Spleen (tissue), 11 donors: Measurements from ENCODE around the gene RBMS3. TPM values are rescaled to one million over a fixed set of nuclear protein-coding genes. Genes with fewer than 3 reads are reported as not detected.

Source experiments
- DNase-seq: peaks from one replicate; pipeline ENCODE4 v3.0.0-alpha.2; 2020
- H3K27ac ChIP-seq, 8 donors: fragments of 200-600 bp; sonication (generic) in 7 of 8; 1 replicate in 4 of 8; 2 replicates in 4 of 8; pipeline versions ENCODE4 v1.5.0 to v1.8.0; 2016 to 2021; ENCODE audit warnings: inconsistent platforms in 4 of 8, mild to moderate bottlenecking in 4 of 8, moderate library complexity in 1 of 8
- H3K27me3 ChIP-seq, 7 donors: fragments of 200-600 bp; sonication (generic) in 6 of 7; replicated peaks in 1 of 7; 1 replicate in 4 of 7; 2 replicates in 3 of 7; pipeline versions ENCODE4 v1.5.0 to v1.8.0; 2016 to 2021; ENCODE audit warnings: inconsistent platforms in 3 of 7, mild to moderate bottlenecking in 1 of 7
- H3K36me3 ChIP-seq, 6 donors: fragments of 200-600 bp; sonication (generic) in 5 of 6; 1 replicate in 4 of 6; 2 replicates in 2 of 6; pipeline versions ENCODE4 v1.5.0 to v1.8.0; 2016 to 2021; ENCODE audit warnings: inconsistent platforms in 2 of 6
- H3K4me1 ChIP-seq, 6 donors: fragments of 200-600 bp; sonication (generic) in 5 of 6; 1 replicate in 3 of 6; 2 replicates in 3 of 6; pipeline versions ENCODE4 v1.5.0 to v1.8.0; 2016 to 2021; ENCODE audit warnings: inconsistent platforms in 3 of 6
- H3K4me3 ChIP-seq, 8 donors: fragments of 200-600 bp; sonication (generic) in 7 of 8; 1 replicate in 4 of 8; 2 replicates in 4 of 8; pipeline versions ENCODE4 v1.5.0 to v1.8.0; 2016 to 2021; ENCODE audit warnings: inconsistent platforms in 4 of 8, mild to moderate bottlenecking in 4 of 8, moderate library complexity in 2 of 8
- H3K9me3 ChIP-seq, 8 donors: fragments of 200-600 bp; sonication (generic) in 7 of 8; 1 replicate in 4 of 8; 2 replicates in 4 of 8; pipeline versions ENCODE4 v1.5.0 to v1.8.0; 2016 to 2021; ENCODE audit warnings: inconsistent platforms in 4 of 8
- CTCF ChIP-seq, 11 experiments: fragments of 200-600 bp in 7 of 11; fragments of 450-650 bp in 4 of 11; sonication (generic) in 4 of 11; IDR thresholded peaks in 8 of 11; conservative IDR thresholded peaks in 3 of 11; 1 replicate in 7 of 11; 2 replicates in 4 of 11; pipeline versions ENCODE4 v1.4.0 to v1.8.0; 2016 to 2021; ENCODE audit warnings: antibody characterized with exemption in 11 of 11, inconsistent platforms in 4 of 11, mild to moderate bottlenecking in 1 of 11
- POLR2A ChIP-seq, 3 donors: fragments of 450-650 bp; IDR thresholded peaks; one replicate each; pipeline ENCODE4 v1.5.1; 2017; ENCODE audit warnings: antibody characterized with exemption in 3 of 3, mild to moderate bottlenecking in 1 of 3
- POLR2AphosphoS5 ChIP-seq, 3 donors: sonication (generic); formaldehyde crosslinking; IDR thresholded peaks; one replicate each; pipeline ENCODE4 v1.5.1; 2017; ENCODE audit warnings: antibody characterized with exemption in 3 of 3
- WGBS, 5 donors: extraction: QIAGEN DNeasy Blood & Tissue Kit in 3 of 5; methylation state at CpG; one replicate each; pipeline versions ENCODE4 v1.1.5 to v1.1.7; 2013 to 2018; 5-methylcytosine and 5-hydroxymethylcytosine counted together
- intact Hi-C: fragments of 100-400 bp; cut with DNase I; formaldehyde crosslinking; loops from one replicate; pipeline ENCODE4 v1.15.0; 2023; ENCODE audit warnings: low total_unique reads
- polyA plus RNA-seq, 3 donors: library from polyadenylated mRNA; stranded (reverse); fragments of 200-250 nt; gene quantifications; one replicate each; pipeline ENCODE4 v1.2.1, GENCODE V29; 2013
- total RNA-seq, 7 donors: library from RNA; depleted of rRNA in 3 of 7; stranded (reverse); fragments of >200 nt in 3 of 7; fragmentation: NEBNext Ultra II Directional in 4 of 7; extraction: Animal tissue kit (Norgen Biotek cat#: 25700) in 4 of 7; gene quantifications; one replicate each; pipeline versions ENCODE4 v1.1.0 to v1.2.1, GENCODE V29; 2016 to 2021
- donor health status: healthy with polysubstance abuse.
- donor health status: DM: no; HTN: no; CAD: no; lungs with moderate emphysema.
- donor health status: DM: no; HTN: no; CAD: no.
- donor health status: Bipolar disorder and iron deficiency.
- donor health status: healthy.
- donor health status: DM: no; HTN: no; CAD: no.
- donor health status: DM: yes; HTN: yes; CAD: no.

Gene RBMS3
- total and polyA plus RNA-seq, 10 donors, result 2.6 to 81.9 (median 52.5) TPM

GRCh38 chr3:29363110-29363509 is 82.2 kb downstream of the RBMS3 start:
- Histone ChIP-seq H3K9me3 (no peaks in the 10 kb centered on the region), H3K4me3 (no peak overlapping the region), H3K27me3 (no peaks in the 10 kb centered on the region), H3K27ac (no peak overlapping the region), H3K36me3 (no peaks in the 10 kb centered on the region), H3K4me1 (peaks cover 0 to 4% (median 0%) of the 10 kb centered on the region in 6 donors)
- TF ChIP-seq CTCF (IDR thresholded peaks at IDR 0.05 in 8 of 11, conservative IDR thresholded peaks at IDR 0.05 in 3 of 11) (no peak), POLR2A (IDR thresholded peaks at IDR 0.05) (no peak), POLR2AphosphoS5 (IDR thresholded peaks at IDR 0.05) (no peak)
- WGBS, 5 donors, result 72 to 85% (median 79%) methylated on average over 2 of the region's 2 CpGs
- intact Hi-C loops, result no loop called here
- DNase-seq, result no peak

DNA sequence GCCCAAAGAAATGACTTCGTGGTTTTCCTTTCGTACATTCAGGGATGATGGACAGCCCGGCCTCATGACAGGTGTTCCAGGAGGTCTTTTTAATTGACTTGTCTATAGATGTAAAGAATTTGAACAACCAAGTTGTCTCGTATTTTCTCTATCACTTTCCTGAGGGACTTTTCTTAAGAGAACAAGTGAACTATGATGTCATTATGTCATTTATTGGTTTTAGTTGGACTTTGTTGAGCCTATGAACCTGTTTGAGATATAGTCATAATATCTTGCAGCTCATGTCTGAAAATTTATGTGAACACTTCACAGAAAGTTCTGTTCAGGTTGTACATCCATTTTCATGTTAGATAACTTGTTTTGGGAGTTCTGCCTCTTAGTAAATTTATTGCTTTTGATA is 89.2 kb downstream of the RBMS3 start:
- DNase-seq, result no peak
- no peak overlapping the region for H3K27ac ChIP-seq
- TF ChIP-seq CTCF (IDR thresholded peaks at IDR 0.05 in 8 of 11, conservative IDR thresholded peaks at IDR 0.05 in 3 of 11), result no peak
- no peak for TF ChIP-seq POLR2AphosphoS5 (IDR thresholded peaks at IDR 0.05)
- no peak for TF ChIP-seq POLR2A (IDR thresholded peaks at IDR 0.05)
- H3K4me3 ChIP-seq, result no peak overlapping the region
- WGBS, 5 donors, result 59 to 77% (median 71%) methylated on average over 4 of the region's 4 CpGs
- H3K4me1 ChIP-seq, result peaks cover 0 to 15% (median 7%) of the 10 kb centered on the region in 6 donors
- no peaks in the 10 kb centered on the region for H3K9me3 ChIP-seq
- intact Hi-C loops, result no loop called here
- no peaks in the 10 kb centered on the region for H3K36me3 ChIP-seq
- H3K27me3 ChIP-seq, result no peaks in the 10 kb centered on the region

DNA sequence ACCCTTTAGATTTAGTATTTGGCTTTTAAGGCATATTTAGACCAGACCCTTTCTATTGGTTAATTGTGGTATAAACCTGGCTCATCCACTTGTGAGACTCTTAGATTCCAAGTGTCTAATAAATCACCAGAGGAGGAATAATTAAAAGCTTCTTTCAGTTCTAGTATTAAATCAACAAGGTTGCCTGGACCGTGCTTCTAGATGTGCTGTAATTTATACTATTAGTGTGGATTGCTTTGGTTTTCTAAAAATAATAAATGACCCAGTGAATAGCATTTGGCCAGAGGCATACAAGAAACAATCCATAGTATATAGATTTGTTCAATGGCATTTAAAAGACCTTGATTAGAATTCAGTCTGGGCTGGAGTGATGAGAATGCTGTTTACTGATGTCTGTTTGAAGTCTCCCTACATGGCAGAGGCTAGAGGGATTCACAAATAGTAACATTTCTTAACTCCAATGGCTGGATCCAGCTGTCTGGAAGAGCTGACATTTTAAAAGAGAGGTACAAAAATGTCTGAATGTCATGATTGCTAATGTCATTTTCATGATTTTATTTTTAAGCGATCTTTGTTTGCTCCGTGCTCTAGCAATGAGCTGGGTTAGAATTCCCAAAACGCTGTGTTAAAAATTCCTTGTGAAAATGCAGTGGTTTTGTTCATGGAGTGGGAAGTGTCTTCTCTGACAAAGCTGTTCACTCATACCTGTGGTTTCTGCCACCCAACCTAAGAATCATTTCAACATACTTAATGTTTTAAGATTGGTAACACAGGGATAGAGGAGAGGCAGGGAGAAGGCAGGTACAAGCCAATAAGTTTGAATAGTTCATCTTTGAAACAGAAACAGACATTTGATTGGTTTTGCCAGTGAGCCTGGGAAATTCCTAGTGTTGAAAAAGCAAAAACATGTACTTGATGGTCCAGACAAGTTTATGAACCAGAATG is 89.9 kb downstream of the RBMS3 start:
- no peaks in the 10 kb centered on the region for H3K36me3 ChIP-seq
- no peaks in the 10 kb centered on the region for H3K9me3 ChIP-seq
- H3K27ac ChIP-seq, result no peak overlapping the region
- H3K27me3 ChIP-seq, result no peaks in the 10 kb centered on the region
- WGBS, 5 donors, result 67 to 95% (median 89%) methylated on average over 4 of the region's 4 CpGs
- peaks cover 0 to 15% (median 7%) of the 10 kb centered on the region in 6 donors for H3K4me1 ChIP-seq
- intact Hi-C loops, result no loop called here
- H3K4me3 ChIP-seq, result no peak overlapping the region
- TF ChIP-seq CTCF (IDR thresholded peaks at IDR 0.05 in 8 of 11, conservative IDR thresholded peaks at IDR 0.05 in 3 of 11) (no peak), POLR2AphosphoS5 (IDR thresholded peaks at IDR 0.05) (no peak), POLR2A (IDR thresholded peaks at IDR 0.05) (no peak)
- DNase-seq, result no peak

DNA sequence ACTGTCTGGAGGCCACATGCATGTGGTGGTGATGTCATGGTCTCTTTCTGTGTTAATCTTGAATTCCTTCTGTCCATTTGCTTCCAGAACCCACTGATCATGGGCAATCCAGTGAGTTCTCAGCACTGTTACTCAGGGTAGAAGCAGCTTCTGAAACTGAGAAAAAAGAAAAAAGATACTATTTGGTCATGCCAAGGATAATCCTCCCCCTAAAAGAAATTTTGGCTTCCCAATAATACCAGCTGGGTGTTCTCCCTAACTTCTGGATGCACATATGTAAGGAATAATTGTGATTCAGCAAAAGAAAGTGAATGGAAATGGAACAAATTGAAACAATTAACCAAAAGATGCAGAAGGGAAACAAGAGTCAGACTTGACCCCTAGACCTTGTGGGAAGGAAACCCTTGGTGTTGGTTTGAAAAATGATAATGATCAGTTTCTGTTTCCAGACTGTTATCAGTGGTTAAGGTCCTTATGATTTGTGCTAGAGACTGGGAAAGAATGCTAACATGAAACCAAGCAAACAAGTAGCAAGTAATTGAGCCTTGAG is 92.3 kb downstream of the RBMS3 start:
- intact Hi-C loops, result no loop called here
- Histone ChIP-seq H3K27ac (no peak overlapping the region), H3K36me3 (no peaks in the 10 kb centered on the region), H3K4me1 (peaks cover 0 to 15% (median 5%) of the 10 kb centered on the region in 6 donors), H3K4me3 (no peak overlapping the region), H3K27me3 (no peaks in the 10 kb centered on the region), H3K9me3 (no peaks in the 10 kb centered on the region)
- TF ChIP-seq POLR2AphosphoS5 (IDR thresholded peaks at IDR 0.05) (no peak), CTCF (IDR thresholded peaks at IDR 0.05 in 8 of 11, conservative IDR thresholded peaks at IDR 0.05 in 3 of 11) (no peak), POLR2A (IDR thresholded peaks at IDR 0.05) (no peak)
- DNase-seq, result no peak
